Melanocyte of skin (primary cell): ENCODE results near the gene MAGED2. TPM values are rescaled to one million over a fixed set of nuclear protein-coding genes. Genes with fewer than 3 reads are reported as not detected.

Experiments
- small RNA-seq, 2 donors: library from RNA; depleted of rRNA; stranded (forward); fragments of <200 nt; gene quantifications; one replicate each; pipeline ENCODE3, GENCODE V24; 2012
- total RNA-seq, 2 donors: library from RNA; depleted of rRNA; stranded (reverse); fragments of >200 nt; gene quantifications; 2 replicates each; pipeline ENCODE4 v1.2.3, GENCODE V29; 2012

Gene MAGED2
- 100 to 1,000 TPM; 101 to 117 TPM for total RNA-seq

GRCh38 chrX:54807524-54808108 is at the start of gene MAGED2:
MAGED2 (plus strand) TSS chrX:54807745; CDS start chrX:54809332, 1,587 bp downstream.

GRCh38 chrX:54798137-54798536 is 9.4 kb upstream of the MAGED2 start, which contains the start of gene ITIH6:
ITIH6 (minus strand) TSS chrX:54798255; CDS start chrX:54798210, 45 bp downstream.

Small RNA genes lying within 50 kb of the gene (small RNA-seq; reads per million reads assigned to genes)
- gene AL049732.1 (0 reads per million in 2 donors), gene SNORA11 (25.7 to 34.9 reads per million in 2 donors)

Other genes starting within 250 kb of the MAGED2 start
- under 1 TPM in 1 of 2 donors, not detected in 1; under 0.01 TPM for gene ITIH6, start 9.5 kb upstream of the MAGED2 start, total RNA-seq
- gene TRO, start 113.1 kb downstream of the MAGED2 start, total RNA-seq, result 1 to 10 TPM; 4.8 to 6.7 TPM
- gene PFKFB1, start 186.4 kb downstream of the MAGED2 start, total RNA-seq, result under 1 TPM in 1 of 2 donors, not detected in 1; under 0.01 TPM
- 10 to 100 TPM in 1 of 2 donors, 1 to 10 TPM in 1; 9.3 to 16.0 TPM for gene APEX2, start 192.6 kb downstream of the MAGED2 start, total RNA-seq
- not detected for gene ALAS2, start 223.2 kb downstream of the MAGED2 start, total RNA-seq